Left colon (tissue), 2 donors: ENCODE results near the gene TMEM131. TPM values are rescaled to one million over a fixed set of nuclear protein-coding genes. Genes with fewer than 3 reads are reported as not detected.
"Not testable (repeated sequence)": the region's sequence is repeated elsewhere in the genome, so short reads cannot be mapped to it uniquely, and the experiment has no call there.

Source experiments
- ATAC-seq: fragments of 200-7000 bp; cut with Tn5 transposase; one replicate; pipeline ENCODE4 v1.9.1; 2020; ENCODE audit warnings: mild to moderate bottlenecking, moderate library complexity
- DNase-seq, 2 donors: peaks; one replicate each; pipeline ENCODE4 v3.0.0-alpha.2; 2020
- intact Hi-C, 2 donors: fragments of 100-400 bp; cut with DNase I in 1 of 2; cut with micrococcal nuclease in 1 of 2; formaldehyde crosslinking; loops; one replicate each; pipeline versions ENCODE4 v1.11.2 to v1.14.0; 2022; cut with DNase I, micrococcal nuclease
- total RNA-seq, 2 donors: library from RNA; stranded (reverse); fragmentation: NEBNext Ultra II Directional; extraction: Animal tissue kit (Norgen Biotek cat#: 25700); gene quantifications; one replicate each; pipeline ENCODE4 v1.2.1, GENCODE V29; 2021
- donor health status: DM: no; HTN: no; CAD: no.
- donor health status: DM: yes; HTN: yes; CAD: no.

TMEM131 gene
- total RNA-seq, 2 donors from 2014 or later, result 80.6 to 89.5 TPM

GRCh38 chr2:97901862-97902261 is 93.9 kb downstream of the TMEM131 start:
- intact Hi-C loops, result no loop called here
- no peak for DNase-seq
- no peak for ATAC-seq

GRCh38 chr2:97900806-97901205 is 94.9 kb downstream of the TMEM131 start:
- intact Hi-C loops, result no loop called here
- ATAC-seq (no peak), DNase-seq (no peak)

- ATAC-seq, intact Hi-C loops, DNase-seq: not testable (repeated sequence)
Measured at GRCh38 chr2:97893042-97893441, 102.7 kb downstream of the TMEM131 start.

GRCh38 chr2:97891611-97892010 is 104.1 kb downstream of the TMEM131 start:
- ATAC-seq (no peak), DNase-seq (no peak)
- intact Hi-C loops, result no loop called here

GRCh38 chr2:97889156-97889555 is 106.6 kb downstream of the TMEM131 start:
- ATAC-seq (no peak), DNase-seq (no peak)
- intact Hi-C loops, result no loop called here

- no peak for DNase-seq
- ATAC-seq, result no peak
- intact Hi-C loops, result no loop called here
Measured at GRCh38 chr2:97885841-97886240, 109.9 kb downstream of the TMEM131 start.

DNA sequence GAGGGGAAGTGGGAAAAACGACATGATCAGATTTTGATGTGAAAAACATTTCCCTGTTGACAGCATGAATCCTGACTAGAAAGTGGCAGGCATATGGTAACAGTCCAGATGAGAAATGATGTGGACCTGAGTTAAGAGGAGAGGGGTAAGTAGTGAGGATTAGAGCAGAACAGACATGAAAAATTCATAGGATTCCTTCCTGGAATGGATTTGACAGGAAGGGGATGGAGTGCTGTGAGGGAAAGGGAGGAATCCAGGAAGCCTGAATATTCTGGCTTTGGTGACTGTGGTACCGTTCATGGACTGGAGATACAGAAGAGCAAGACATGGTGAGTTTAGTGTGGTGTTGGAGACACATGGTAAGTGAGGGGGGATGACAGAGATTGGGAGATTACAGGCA is 115.4 kb downstream of the TMEM131 start:
- ATAC-seq (no peak), DNase-seq (no peak)
- intact Hi-C loops, result no loop called here

DNA sequence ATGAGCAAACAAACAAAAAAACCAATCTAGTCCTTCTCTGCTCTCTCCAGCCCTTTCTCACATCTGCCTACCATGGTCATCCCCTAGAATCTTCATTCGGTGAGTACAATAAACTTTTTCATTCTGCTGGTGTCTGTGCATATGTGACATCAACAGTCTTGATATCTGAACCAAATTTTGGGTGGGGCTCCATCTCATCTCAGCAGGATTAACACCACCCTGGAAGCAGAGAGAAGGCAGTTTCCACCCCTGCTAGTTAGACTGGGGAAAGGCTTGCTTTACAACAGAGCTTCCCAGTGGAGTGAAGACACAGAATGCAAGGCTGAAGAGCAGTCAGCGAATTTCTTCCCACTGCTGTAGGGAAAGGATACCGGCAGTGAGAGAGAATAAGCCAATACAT is 116.9 kb downstream of the TMEM131 start:
- intact Hi-C loops, result no loop called here
- DNase-seq (no peak), ATAC-seq (no peak)

GRCh38 chr2:97878317-97878716 is 117.4 kb downstream of the TMEM131 start:
- intact Hi-C loops, ATAC-seq, DNase-seq: not testable (repeated sequence)

DNA sequence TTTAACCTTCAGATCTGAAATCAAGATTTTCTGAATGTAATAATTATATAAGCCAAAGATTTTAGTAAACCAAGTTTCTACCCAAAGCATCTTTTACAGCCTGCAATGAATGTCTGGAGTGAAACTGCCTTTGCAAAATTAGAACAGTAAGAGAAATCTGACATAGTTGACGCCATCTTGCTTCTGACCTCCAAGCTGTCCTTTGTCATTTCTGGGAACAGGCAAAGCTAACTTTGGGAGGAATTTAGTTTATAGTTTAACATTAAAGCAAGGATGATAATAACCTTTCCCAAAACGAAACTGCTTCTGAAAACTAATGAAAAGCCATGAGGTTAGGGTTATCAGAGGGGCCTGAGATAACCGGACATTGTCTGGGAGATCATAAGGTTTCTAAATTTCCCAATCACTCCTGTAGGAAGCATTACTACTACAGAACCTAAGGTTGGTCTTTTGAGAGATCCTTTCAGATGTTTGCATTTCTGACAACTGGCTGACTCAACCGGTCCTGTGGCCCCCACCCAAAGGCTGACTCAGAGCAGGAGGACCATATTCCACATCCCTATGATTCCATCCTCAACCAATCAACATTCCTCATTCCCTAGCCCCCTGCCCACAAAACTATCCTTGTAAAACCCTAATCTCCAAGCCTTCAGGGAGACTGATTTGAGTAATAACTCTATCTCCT is 124.5 kb downstream of the TMEM131 start:
- intact Hi-C loops, result no loop called here
- no peak for DNase-seq
- ATAC-seq, result no peak

DNA sequence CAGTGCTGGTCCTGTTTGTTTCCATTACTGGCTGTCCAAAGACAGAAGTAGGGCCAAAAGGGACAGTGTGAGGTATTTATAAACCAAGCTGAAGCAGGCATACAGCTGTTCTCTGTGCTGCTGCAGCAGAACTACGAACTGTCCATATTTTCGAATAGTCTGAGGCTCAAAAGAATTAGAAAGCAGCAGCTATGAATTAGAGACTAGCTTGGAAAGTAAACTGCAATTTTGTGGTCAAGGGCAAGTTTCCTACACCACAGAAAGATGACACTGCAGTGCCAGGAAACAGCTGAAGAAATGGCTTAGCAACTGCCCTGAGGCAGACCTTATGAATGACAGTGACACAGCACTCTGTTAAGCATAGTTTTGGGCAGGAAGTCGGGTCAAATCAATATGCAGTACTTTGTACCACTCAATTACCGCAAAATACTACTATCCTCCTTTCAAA is 125.3 kb downstream of the TMEM131 start:
- intact Hi-C loops, result no loop called here
- no peak for DNase-seq
- peak; percentile 35 for ATAC-seq

GRCh38 chr2:97869722-97870346 is 125.9 kb downstream of the TMEM131 start:
- DNase-seq (no peak), ATAC-seq (no peak)
- intact Hi-C loops, result no loop called here

GRCh38 chr2:97868986-97869721 is 126.6 kb downstream of the TMEM131 start:
- no peak for DNase-seq
- ATAC-seq, result peak; percentile 96
- intact Hi-C loops, result no loop called here

DNA sequence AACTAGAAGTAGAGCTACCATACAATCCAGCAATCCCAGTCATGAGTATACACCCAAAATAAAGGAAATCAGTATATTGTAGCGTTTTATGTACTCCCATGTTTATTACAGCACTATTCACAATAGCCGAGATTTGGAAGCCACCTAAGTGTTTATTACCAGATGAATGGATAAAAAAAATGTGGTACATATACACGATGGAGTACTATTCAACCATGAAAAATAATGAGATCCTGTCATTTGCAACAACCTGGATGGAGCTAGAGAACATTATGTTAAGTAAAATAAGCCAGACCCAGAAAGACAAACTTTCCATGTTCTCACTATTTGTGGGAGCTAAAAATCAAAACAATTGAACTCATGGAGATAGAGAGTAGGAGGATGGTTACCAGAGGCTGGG is 131.9 kb downstream of the TMEM131 start:
- intact Hi-C loops, result no loop called here
- DNase-seq (no peak), ATAC-seq (no peak)

- DNase-seq (no peak), ATAC-seq (no peak)
- intact Hi-C loops, result no loop called here
Measured at GRCh38 chr2:97861177-97861576, 134.6 kb downstream of the TMEM131 start.

GRCh38 chr2:97858442-97858841 is 137.3 kb downstream of the TMEM131 start:
- DNase-seq, result no peak
- intact Hi-C loops, result no loop called here

GRCh38 chr2:97857553-97857952 is 138.2 kb downstream of the TMEM131 start:
- no peak for ATAC-seq
- intact Hi-C loops, result no loop called here
- no peak for DNase-seq

More at GRCh38 chr2:97858442-97858841, 137.3 kb downstream of the TMEM131 start:
- no peak for ATAC-seq

- DNase-seq, intact Hi-C loops: not testable (repeated sequence)
- peak; percentile 93 for ATAC-seq
Measured at GRCh38 chr2:97853057-97853456, 142.7 kb downstream of the TMEM131 start.

DNA sequence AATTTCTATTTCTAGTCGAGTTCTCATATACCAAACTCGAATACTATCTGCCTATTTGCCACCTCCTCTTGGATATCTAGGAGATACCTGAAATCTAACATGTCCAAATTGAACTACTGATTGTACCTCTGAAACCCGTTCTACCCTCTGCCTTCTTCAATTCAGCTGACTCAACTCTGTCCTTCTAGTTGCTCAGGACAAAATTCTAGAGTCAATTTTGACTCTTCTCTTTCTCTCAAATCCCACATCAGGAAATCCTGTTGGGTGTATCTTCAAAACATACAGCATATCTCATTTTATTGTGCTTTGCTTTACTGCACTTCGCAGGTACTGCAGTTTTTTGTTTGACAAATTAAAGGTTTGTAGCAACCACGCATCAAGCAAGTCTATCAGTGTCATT is 144.6 kb downstream of the TMEM131 start:
- intact Hi-C loops, result no loop called here
- ATAC-seq (no peak), DNase-seq (no peak)
